22Rv1 (cell line): Measurements from ENCODE around the gene ZNF746.
A peak's percentile ranks its signal among the peaks of the same experiment; 100 is the strongest.

ENCODE experiments used
- H3K27ac ChIP-seq: fragments of 450-650 bp; 2 replicates; pipeline ENCODE4 v1.5.1; 2017
- ZFX ChIP-seq: fragments of 450-650 bp; IDR thresholded peaks from 2 replicates; pipeline ENCODE4 v1.6.1; 2017; ENCODE audit warnings: antibody characterized with exemption, borderline replicate concordance
- TF ChIP-seq, protein P1 (sequence below): fragments of 450-650 bp; IDR thresholded peaks from 2 replicates; pipeline ENCODE4 v1.5.1; 2017; ENCODE audit warnings: mild to moderate bottlenecking

The ZNF746 gene

DNA sequence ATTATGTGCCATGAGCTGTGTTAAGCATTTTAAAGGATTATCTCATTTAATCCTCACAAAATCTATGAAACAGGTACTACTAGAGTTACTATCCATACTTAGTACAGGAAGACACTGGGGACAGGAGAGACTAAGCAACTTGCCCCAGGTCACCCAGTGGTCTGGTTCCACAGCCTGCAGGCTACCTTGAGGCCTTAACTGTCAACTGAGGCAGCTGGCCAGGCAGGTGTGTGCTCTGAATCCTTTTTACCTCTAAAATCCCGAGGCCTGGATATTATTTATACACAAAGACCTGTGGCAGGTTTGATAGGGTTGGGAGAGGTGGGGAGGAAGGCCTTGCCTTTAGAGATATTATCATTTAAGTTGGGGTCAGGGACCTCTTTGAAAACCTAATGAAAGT lies 39.8 kb downstream of the ZNF746 start:
- TF ChIP-seq, protein P1, sequence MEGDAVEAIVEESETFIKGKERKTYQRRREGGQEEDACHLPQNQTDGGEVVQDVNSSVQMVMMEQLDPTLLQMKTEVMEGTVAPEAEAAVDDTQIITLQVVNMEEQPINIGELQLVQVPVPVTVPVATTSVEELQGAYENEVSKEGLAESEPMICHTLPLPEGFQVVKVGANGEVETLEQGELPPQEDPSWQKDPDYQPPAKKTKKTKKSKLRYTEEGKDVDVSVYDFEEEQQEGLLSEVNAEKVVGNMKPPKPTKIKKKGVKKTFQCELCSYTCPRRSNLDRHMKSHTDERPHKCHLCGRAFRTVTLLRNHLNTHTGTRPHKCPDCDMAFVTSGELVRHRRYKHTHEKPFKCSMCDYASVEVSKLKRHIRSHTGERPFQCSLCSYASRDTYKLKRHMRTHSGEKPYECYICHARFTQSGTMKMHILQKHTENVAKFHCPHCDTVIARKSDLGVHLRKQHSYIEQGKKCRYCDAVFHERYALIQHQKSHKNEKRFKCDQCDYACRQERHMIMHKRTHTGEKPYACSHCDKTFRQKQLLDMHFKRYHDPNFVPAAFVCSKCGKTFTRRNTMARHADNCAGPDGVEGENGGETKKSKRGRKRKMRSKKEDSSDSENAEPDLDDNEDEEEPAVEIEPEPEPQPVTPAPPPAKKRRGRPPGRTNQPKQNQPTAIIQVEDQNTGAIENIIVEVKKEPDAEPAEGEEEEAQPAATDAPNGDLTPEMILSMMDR: no peak
- no peak for TF ChIP-seq ZFX

DNA sequence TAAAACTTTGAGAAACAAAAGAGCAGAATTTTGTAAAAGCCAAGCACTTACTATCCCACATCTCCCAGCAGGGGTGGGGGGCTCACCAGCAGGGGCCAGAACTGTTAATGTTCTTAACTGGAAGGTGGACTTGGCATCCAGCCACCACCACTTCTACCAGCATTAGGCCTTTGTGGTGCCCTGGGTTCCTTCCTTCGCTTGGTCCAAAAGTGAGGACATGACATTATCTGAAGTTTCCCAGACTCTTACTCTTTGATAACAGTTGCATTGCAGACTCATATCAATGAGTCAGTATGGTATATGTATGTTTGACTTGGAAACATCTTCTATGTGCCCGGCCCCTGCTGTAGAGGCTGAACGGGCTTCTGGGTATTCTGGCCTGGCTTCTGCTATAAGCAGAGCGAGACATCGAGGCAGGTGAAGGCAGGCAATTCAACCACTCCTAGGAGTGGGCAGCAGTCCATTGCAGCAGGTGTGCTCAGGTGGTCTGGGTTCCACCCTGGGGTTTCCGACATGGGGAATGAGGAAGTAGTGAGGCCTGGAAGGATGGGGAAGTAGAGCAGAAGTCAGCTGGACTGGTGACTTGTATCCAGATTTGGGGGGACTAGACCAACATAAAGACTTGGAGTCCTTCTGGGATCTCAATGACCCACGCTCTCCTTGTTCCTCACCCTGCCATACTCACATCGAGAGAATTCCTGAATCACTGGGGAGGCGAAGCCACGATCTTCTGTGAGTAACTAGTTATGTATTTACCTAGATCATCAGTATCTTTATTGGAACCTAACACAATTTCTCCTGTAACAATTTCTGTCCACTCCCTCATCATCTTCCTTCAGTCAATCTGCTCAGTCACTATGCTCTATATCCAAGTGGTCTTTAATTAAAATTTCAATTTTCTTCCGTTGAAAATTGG lies 40.8 kb downstream of the ZNF746 start:
- TF ChIP-seq ZFX: no peak
- TF ChIP-seq, protein P1: no peak
- no peak overlapping the region for H3K27ac ChIP-seq

More for the DNA sequence above, 39.8 kb downstream of the ZNF746 start:
- no peak overlapping the region for H3K27ac ChIP-seq

DNA sequence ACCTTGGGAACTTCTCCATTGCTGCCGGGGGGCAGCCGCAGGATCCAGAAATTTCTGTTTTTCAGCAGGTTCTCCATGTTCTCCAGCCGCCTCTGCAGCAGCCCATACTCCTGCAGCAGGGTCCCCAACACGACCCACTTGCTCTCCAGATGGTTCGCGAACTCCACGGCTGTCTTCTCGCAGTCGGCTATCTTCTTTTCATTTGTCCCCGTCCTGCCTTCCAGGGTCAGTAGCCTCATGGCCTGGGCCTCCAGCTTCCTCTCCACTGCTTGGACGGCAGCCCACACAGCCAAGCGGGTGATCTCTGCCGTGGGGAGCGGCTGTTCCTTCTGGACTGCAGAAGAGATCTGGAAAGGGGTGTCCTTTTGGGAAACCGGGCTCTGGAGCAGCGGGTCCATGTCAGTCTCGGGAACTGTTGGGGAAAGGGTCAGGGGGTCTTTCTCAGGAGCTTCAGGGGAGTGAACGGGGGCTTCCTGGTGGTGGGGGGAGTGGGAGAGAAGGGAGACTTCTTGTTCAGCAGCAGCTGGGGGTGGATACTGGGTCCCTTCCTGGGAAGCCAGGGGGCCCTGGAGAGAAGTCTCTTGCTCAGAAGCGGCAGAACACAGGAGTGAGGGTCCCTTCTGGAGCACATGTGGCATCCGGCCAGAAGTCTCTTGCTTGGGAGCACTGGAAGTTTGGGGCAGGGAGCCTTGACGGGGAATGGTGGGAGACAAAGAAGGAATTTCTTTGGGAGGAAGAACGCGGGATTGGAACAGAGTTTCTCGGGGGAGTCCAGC lies 42.2 kb downstream of the ZNF746 start:
- H3K27ac ChIP-seq: no peak overlapping the region
- TF ChIP-seq, protein P1: no peak
- no peak for TF ChIP-seq ZFX

DNA sequence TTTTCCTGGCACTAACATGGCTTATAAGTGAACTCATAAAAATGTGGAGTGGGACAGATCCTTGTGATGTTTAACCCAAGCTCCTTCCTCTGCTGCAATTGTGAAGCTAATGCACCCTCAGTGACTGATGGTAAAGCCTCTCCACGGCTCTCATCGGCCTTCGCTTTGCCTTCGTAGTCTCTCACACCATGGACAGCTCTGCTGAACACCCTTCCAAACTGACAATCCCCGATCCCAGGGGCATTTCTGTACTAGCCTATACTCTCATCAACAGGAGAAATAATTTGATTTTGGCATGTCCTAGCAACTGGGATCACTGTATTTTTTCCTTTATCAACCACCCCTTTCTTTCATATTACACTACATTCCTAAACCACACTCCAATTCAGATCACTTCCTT lies 42.9 kb downstream of the ZNF746 start:
- TF ChIP-seq, protein P1: no peak
- no peak for TF ChIP-seq ZFX
- no peak overlapping the region for H3K27ac ChIP-seq

DNA sequence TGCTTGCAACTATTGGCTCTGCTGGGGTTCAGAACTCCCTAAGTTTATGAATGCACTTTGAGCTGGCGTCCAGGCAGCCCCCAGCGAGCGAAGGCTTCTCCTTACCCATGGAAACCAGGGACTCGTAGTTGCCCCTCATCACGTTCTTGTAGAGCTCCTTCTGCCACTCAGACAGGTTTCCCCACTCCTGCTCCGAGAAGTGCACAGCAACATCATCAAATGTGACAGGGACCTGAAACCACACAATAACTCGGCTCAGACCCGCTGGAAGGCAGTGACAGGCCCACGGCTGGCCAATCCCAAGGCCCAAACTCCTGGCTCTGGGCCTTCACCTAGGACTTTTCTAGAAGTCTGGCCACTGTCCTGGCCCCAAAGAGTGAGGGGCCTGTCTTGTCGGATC lies 43.6 kb downstream of the ZNF746 start:
- TF ChIP-seq, protein P1: no peak
- no peak for TF ChIP-seq ZFX

DNA sequence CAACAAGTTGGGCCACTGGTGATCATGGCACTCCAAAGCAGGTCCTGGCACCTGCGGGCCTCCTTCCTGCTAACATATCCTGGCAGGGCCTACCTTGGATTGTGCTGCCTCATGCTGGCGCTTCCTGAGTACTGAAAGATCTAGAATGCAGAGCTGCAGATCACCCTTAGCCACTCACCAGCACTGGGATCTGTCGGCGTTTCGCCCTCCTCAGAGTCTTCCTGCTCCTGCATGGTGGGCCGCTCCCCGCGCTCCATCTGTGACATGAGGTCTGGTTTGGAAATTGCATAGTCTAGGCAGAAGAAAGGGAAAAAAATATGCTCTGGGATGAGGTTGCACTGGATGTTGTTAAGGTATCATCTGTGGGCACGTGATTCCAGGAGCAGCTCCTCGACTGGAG lies 46.8 kb downstream of the ZNF746 start:
- TF ChIP-seq ZFX: no peak
- TF ChIP-seq, protein P1: 0 out of 2 replicates have a peak, but pooled peaks have one; percentile 4
- no peak overlapping the region for H3K27ac ChIP-seq

More for the DNA sequence above, 43.6 kb downstream of the ZNF746 start:
- no peak overlapping the region for H3K27ac ChIP-seq
